Common myeloid progenitor, CD34-positive (primary cell): ENCODE measurements around the gene BEND2.

Experiments
- CTCF ChIA-PET: fragments of 350-600 bp; sonication (Branson Sonifier 250); formaldehyde crosslinking; loops from one replicate; lab custom pipeline; 2021; ENCODE audit warnings: antibody characterized with exemption; lab: Charles Lee
- POLR2A ChIA-PET: fragments of 350-600 bp; sonication (Branson Sonifier 250); formaldehyde crosslinking; loops from one replicate; lab custom pipeline; 2021; ENCODE audit warnings: antibody characterized with exemption; lab: Charles Lee
- DNase-seq, 3 donors: peaks; one replicate each; pipeline versions ENCODE4 v3.0.0 to v3.0.0-alpha.2; 2013
- H3K27ac ChIP-seq, 2 experiments: 1 replicate in 1 of 2; 2 replicates in 1 of 2; pipeline ENCODE4 v1.7.0; 2013; ENCODE audit warnings: inconsistent platforms in 2 of 2, low read length in 2 of 2, mild to moderate bottlenecking in 2 of 2, low read depth in 1 of 2, moderate library complexity in 1 of 2; ENCODE audit not compliant: severe bottlenecking in 2 of 2, insufficient read depth in 1 of 2, poor library complexity in 1 of 2
- H3K27me3 ChIP-seq, 5 experiments: replicated peaks in 2 of 5; 1 replicate in 3 of 5; 2 replicates in 2 of 5; pipeline versions ENCODE4 v1.6.1 to v1.7.0; 2013; ENCODE audit warnings: low read length in 4 of 5, mild to moderate bottlenecking in 2 of 5, moderate library complexity in 2 of 5, inconsistent platforms in 1 of 5; ENCODE audit not compliant: insufficient read depth in 5 of 5, control insufficient read depth in 4 of 5
- H3K36me3 ChIP-seq, 4 experiments: 1 replicate in 2 of 4; 2 replicates in 2 of 4; pipeline versions ENCODE4 v1.6.1 to v1.7.0; 2013; ENCODE audit warnings: low read length in 3 of 4, control low read depth in 1 of 4, mild to moderate bottlenecking in 1 of 4; ENCODE audit not compliant: control insufficient read depth in 4 of 4, insufficient read depth in 4 of 4
- H3K4me1 ChIP-seq, 4 experiments: 1 replicate in 3 of 4; 2 replicates in 1 of 4; pipeline versions ENCODE4 v1.6.1 to v1.7.1; 2013; ENCODE audit warnings: low read length in 3 of 4, mild to moderate bottlenecking in 3 of 4, control low read depth in 1 of 4, inconsistent platforms in 1 of 4, moderate library complexity in 1 of 4; ENCODE audit not compliant: control insufficient read depth in 4 of 4, insufficient read depth in 4 of 4; ENCODE audit errors: control extremely low read depth in 1 of 4
- H3K4me3 ChIP-seq, 7 experiments: 1 replicate in 4 of 7; 2 replicates in 3 of 7; pipeline versions ENCODE4 v1.5.1 to v1.7.0; 2013; ENCODE audit warnings: mild to moderate bottlenecking in 7 of 7, low read length in 6 of 7, moderate library complexity in 6 of 7, inconsistent platforms in 2 of 7, low read depth in 2 of 7, control low read depth in 1 of 7; ENCODE audit not compliant: insufficient read depth in 4 of 7, control insufficient read depth in 1 of 7; ENCODE audit errors: extremely low read depth in 1 of 7
- H3K9me3 ChIP-seq, 5 experiments: 1 replicate in 4 of 5; 2 replicates in 1 of 5; pipeline versions ENCODE4 v1.6.1 to v1.7.1; 2013; ENCODE audit warnings: low read length in 4 of 5, mild to moderate bottlenecking in 2 of 5, inconsistent platforms in 1 of 5, low read depth in 1 of 5, moderate library complexity in 1 of 5; ENCODE audit not compliant: control insufficient read depth in 4 of 5, insufficient read depth in 2 of 5; ENCODE audit errors: control extremely low read depth in 1 of 5
- WGBS: methylation state at CpG from one replicate; pipeline ENCODE4 v1.1.5; 2013; ENCODE audit not compliant: insufficient coverage; 5-methylcytosine and 5-hydroxymethylcytosine counted together

Gene BEND2

GRCh38 chrX:18119856-18120255 is 100.8 kb downstream of the BEND2 start:
- H3K27ac ChIP-seq = no peak overlapping the region
- H3K4me1 ChIP-seq = no peaks in the 10 kb centered on the region

More at GRCh38 chrX:18119856-18120255, 100.8 kb downstream of the BEND2 start:
- POLR2A ChIA-PET = no interaction called here
- H3K9me3 ChIP-seq = peaks cover 0 to 6% (median 2%) of the 10 kb centered on the region in 5 experiments
- DNase-seq = peak in 2 of 3 donors; percentile 9 to 21
- 83% methylated on average over 1 of the region's 2 CpGs for WGBS
- no peaks in the 10 kb centered on the region for H3K36me3 ChIP-seq
- peaks cover 0 to 7% (median 0%) of the 10 kb centered on the region in 5 experiments for H3K27me3 ChIP-seq
- CTCF ChIA-PET = no interaction called here
- H3K4me3 ChIP-seq = no peak overlapping the region
